HG03342 (cell line): ENCODE measurements around the gene MYLK.

Experiments used
- ATAC-seq: cut with Tn5 transposase; IDR thresholded peaks from one replicate; pipeline ENCODE4 v1.9.1; 2021; ENCODE audit warnings: mild to moderate bottlenecking, moderate library complexity; ENCODE audit not compliant: unreplicated experiment

MYLK gene

DNA sequence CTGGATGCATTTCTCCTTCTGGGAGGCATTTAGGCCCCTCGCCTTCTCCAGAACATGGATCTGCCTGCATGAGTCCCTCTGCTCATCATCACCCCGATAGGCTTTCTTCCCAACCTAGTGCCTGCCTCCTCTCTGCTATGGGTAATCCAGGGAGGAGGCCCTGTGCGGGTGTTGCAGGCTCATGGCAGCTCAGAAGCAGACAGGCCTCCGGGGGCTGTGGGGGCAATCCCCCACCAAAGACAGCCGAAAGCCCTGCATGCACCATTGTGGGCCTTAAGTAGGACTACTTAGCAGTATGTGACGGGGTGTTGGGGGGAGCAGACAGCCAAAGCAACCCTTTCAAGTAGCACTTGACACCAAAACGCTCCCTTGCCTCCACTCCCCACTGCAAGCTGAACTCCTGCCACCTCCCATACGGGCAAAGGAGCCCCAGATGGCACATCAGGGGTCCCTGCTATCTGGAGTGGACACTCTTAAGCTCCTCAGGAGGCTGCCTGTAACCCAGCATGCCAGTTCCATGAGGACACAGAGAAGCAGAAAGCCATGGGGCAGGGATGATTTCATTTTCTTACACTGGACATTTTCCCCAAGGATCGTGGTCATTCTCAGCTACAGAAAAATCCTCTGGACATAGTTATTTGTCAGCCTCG is 200.5 kb downstream of the MYLK start:
- ATAC-seq: no peak

DNA sequence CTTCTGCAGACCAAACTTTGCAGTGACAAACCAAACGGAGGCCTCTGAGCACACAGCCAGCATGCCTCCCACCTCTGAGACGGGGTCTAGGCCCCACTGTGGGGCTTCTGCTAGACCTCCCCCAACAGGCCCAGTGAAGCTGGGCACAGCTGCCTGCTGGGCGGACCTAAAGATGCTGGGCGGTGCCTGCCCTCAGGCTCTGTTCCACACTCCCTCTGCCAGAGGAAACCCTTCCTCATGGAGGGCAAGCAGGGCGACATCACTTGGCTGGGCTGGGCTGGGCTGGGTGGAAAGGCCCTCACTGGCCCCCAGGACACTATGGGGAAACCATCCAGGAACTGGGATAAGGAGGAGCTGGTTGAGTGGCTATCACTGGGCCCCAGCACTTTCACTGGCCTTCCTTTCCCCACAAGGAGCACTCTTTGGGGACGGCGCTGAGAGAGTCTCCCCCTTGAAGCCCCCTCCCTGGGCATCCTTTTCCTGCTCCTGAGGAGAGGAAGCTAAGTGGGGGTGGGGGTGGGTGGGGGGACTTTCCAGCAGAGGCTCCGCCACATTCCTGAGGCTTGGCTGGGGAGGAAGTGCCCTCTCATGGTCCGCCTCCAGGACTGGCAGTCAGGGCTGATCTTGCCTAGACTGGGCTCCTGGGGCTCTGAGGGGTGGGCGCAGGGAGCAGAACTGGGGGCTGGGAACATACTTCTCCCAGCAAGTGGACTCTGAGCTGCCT is 201.2 kb downstream of the MYLK start:
- no peak for ATAC-seq

DNA sequence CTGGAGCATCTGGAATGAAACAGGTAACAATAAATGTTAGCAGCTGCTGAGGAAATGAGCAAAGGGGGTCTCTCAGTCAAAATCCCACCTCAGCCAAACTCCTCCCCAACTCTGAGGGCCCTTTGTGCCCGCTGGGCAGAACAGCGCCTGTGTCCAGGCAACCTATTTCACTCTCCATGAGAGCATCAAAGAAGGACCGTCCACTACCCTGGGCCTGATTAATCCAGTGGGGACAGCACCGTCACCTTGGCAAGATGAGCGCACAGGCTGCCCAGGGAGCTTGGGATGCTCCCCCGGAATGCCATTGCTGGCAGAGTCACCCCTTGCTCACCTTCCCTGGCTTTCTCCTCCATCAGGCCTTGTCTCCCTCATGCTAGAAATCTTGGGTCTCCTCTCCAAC is 201.8 kb downstream of the MYLK start:
- no peak for ATAC-seq

DNA sequence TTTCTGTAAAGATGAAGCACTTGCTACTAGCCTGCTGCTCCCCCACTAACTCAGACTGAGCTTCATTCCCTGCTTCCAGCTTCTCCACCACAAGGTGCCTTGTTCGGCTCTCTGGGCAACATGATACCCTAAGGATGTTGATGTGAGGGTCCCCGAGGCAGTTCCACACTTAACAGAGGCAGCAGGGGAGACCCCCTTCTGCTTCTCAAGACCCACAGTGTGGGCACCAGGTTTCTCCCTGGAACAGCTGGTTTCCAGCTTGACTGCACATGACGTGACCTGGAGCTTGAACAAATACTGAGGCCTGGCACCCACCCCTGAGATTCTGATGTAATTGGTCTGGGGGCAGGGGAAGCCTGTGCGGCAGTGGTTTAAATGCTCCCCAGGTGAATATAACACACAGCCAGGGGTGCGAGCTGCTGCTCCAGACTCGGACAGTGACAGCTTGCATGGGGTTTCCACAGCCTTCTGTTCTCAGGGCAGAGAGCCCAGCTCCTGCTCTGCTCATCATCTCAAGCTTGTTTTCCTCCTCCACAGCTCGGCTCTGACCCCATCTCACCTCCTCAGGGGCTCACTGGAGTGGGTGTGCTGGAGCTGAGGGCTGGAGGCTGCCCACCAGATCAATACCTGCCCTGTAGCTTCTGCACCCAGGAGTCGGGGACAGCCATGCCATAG is 204.3 kb downstream of the MYLK start:
- no peak for ATAC-seq

DNA sequence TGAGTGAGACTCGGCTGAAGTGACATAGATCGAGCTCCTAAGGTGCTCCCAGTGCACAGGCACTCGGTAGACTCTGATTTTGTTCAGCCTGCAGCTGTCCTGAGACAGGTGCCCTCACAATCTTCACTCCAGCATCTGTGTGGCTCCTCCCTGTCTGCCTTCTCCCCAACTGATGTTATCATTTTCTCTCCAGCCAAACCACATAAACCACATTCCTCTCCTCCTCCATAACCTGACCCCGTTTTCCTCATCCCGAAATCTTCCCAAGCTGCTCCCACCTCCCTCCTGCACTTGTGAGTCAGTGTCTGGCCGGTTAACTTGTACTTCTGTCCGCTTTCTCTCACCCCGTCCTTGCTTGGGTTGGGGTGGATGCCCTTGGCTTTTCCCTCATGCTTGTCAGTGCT is 206.0 kb downstream of the MYLK start:
- no peak for ATAC-seq

DNA sequence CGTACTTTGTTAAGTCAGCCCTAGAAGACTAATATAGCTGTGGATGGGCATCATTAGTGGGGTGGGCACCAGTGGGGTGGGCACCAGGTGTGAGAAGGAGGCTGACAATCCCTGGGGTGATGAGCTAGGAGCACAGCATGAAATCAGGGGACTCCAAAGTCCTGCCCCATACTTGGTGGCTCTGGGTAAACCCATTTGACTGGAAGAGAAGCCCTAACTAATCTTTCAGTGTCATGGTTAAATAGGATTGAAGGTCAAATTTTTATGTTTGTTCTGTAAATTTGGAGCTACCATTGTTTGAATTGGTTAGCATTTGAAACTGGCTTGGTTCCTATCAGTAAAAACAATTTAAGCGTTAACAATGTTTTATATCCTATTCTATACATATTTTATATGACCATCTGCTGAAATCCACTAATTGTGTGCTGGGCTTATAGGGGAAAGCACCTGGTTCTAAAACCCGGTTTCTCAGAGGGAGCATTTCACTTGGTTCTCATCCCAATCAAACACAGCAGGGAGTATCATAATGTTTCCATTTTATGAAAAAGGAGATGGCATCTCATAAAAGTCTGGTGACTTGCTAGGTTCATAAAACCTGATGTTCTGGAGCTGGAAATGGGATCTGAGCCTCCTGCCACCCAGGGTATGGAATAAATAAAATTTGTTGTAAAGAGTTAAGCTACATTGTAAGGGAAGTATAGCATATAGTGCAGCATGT is 211.5 kb downstream of the MYLK start:
- ATAC-seq: no peak

DNA sequence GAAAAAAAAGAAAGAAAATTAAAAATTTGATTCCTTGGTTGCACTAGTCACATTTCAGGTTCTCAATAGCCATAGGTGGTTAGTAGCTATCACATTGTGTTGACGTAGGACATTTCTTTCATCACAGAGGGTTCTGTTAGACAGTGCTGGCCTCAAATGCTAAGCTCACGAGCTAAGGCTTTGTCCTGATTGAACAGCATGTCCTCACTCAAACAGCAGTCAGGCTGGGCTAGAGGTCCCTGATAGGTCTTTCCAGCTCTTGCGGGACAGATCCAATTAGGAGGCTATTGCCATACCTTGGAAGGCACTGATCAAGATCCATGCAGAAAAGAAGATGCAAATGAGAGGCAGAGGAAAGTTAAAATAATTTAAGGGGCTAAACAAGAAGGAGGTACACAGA is 213.4 kb downstream of the MYLK start:
- ATAC-seq: no peak

DNA sequence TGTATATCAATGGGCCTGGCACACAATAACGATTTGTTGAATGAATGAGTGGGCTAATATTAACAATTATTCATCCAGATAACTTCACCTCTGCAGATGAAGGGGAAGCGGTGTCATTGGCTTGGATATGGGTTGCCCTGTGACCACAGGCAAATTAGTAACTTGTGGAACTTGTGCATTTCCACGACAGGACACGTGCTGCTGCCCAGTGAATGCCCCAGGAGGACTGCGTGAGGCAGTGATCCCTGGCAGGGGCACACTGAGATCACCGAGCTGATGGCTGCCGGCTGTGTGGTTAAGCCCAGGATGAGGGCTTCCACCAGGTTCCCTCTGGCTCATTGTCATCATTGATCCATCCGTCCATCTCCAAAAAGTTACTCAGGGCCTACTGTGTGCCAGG is 215.2 kb downstream of the MYLK start:
- no peak for ATAC-seq

DNA sequence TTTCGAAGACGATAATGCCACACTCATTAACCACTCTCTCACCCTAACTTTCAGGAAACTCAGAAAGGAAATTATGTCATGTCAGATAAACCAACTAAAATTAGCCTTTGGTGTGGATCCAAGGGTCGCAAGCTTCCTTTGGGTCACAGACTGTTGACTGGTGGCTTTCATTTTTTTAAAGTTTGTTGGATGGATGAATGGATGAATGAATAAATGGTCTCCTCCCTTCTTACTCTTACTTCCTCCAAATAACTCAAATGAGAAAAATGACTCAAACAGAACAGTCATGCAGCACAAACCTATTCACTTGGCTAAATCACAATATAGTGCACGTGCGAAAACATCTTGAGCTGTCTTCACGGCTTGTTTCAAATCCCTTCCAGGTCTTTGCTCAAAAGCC is 216.3 kb downstream of the MYLK start:
- no peak for ATAC-seq

DNA sequence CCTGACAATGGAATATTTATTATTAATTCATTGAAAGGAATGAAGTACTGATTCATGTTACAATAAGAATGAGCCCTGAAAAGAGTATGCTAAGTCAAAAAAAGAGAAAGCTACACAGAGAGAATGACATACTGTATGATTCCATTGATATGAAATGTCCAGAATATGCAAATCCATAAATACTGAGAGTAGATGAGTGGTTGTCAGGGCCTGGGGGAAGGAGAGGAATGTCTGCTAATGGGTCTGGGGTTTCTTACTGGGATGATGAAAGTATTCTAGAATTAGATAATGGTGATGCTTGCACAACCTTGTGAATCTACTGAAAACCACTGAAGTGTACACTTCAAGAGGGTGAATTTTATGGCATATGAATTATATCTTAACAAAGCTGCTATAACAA is 219.4 kb downstream of the MYLK start:
- no peak for ATAC-seq

DNA sequence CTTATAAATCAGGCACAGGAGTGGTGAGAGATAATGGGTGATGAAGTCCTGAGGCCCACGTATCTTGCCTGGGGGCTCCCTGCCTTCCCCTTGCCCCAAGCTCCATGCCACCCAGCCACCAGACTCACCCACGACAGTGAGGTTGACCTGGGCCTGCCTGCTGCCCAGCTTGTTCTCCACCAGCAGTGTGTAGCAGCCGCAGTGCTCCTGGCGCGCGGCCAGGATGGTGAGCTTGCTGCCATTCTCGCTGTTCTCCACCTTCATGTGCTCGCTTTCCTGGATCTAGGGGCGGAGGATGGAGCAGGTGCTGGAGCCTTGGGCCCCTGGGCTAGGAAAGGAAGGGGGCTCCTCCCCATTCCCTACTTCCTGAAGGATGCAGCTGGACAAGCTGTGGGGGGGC is 220.2 kb downstream of the MYLK start:
- no peak for ATAC-seq

DNA sequence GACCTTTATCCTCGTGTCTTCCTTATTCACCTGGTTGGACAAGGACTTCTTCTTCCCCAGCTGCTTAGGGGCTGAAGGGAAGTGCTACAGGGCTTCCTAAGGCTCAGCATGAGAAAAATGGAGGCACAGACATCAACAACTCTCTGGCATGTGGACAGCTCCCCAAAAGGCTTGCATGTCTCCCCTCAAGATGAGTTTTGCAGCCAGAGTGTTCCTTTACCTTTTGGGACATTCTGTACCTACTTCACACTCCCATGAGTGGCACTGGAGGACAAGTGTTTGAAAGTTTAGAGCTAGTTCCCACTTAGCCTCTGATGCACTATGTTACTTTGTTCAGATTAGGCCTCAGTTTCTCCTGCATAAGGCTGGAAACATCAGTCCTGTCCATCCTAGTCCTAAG is 222.2 kb downstream of the MYLK start:
- ATAC-seq: no peak

DNA sequence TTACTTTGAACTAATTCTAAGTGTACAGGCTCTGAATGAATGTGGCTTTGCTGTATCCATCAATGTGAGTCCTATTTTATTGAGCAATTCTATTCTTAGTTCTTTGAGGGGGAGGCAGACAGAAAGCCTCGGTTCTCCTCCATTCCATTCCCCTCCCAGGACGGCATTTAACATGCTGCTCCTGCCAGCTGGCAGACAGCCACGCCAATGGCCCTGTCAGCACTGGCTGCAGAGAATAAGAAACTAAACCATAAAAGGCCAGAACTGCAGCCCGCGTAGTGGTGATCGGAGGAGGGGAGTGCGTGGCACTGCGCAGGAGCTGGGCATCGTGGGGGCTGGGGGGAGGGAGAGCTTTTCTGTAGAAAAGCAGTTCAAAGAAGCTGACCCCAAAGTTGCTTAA is 223.2 kb downstream of the MYLK start:
- ATAC-seq: no peak

DNA sequence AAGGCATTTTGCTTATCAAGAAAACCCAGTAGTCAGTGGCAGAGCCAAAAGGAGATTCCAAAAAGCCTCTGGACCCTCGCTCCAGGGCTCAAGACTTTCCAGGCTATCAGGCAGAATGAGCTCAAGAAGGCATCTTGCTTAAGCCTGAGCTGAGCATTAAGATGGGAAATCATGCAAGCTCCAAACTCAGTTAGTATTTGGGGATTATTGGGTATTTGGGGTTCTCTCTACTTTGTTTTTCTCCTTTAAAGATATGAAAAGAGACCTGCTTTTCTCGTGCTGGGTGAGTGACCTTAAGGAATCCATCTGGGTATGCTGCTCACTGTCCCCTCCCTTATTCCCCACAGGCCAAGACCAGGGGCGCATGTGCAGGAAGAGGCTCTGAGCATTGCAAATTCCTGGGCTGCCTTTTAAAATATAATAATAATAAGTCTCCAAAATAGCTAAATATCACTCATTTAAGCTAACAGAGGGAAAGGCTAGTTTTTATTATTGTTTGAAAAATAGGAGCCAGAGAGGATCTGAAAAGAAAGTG is 223.9 kb downstream of the MYLK start:
- no peak for ATAC-seq

DNA sequence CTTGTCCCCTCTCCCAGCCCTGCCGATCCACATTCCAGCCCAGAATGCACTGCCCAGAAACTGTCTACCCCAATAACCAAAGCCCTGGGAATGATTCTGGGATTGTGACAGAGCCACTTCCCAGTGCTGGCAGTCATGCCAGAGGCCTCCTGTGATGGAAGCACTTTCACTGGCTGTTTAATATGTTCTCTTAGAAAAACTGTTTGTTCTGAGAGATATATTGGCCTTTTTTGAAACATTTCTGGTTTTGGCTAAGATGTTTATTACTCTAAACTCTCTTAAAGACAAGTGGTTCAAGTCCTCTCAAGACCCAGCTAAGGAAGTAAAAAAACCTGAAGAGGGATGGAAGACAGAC is 225.3 kb downstream of the MYLK start:
- no peak for ATAC-seq

DNA sequence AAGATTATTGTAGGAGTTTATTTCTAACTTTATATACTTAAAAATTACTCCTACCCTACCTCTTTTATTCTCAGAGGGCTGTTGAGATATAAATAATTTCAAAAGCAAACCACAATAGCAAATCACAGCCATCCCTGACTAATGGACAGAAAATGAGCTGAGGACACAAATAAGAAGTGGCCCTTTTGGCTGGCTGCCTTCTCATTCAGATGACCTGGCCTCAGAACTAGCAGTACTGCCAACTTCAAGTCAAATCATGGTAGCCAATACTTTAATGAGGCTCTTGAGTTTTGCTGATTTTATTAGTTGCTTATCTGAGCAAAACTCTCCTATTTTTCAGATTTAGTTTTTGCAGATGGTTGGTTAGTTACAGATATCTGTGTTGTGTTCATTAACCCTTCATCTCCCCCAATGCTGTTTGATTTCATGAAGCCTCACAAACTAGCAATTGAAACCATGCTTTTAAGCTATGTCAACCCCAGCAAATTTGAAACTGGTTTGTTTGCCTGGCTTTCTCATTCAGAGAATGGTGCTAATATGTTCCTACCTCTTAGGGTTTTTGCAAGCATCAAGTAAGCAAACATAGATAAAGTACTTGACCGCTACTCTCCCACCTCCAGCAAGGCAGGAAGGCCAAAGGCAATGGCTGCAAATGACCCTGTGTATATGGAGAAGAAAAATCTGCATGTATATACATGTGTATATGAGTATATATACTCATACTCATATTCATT is 225.8 kb downstream of the MYLK start:
- no peak for ATAC-seq

DNA sequence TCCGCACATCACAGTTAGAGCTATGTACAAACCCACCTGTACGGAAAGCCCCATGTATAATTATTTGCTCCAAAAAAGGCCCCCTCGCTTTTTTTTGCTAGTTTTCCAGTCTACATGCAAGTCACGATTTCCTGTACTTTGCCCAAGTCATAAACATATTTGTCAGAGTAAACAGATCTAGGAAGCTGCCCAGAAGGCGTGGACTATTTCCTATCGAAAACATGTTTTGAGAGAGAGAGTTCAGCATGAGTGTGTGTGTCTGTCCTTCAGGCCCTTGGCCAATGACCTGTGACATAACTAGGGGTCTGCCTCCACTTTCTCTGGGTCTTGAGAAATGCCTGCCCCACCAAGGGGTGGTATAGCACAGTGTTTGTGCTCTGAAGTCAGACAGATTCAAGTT is 226.6 kb downstream of the MYLK start:
- ATAC-seq: no peak

DNA sequence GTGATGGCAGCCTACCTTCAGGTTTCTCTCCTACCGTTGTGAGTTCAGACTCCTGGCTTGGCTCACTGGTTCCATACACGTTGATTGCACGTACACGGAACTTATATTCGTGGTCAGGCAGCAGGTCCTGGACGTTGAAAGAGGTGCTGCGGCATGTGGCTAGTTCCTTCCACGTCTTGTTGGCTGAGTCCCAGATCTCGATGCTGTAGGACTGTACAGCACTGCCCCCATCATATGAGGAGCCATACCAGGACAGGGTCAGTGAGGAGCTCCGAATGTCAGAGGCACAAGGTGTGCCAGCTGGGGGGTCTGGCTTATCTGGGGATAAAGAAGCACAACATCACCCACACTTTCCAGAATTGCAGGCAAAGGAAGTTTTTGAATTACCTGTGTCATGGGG is 227.0 kb downstream of the MYLK start:
- ATAC-seq: no peak

DNA sequence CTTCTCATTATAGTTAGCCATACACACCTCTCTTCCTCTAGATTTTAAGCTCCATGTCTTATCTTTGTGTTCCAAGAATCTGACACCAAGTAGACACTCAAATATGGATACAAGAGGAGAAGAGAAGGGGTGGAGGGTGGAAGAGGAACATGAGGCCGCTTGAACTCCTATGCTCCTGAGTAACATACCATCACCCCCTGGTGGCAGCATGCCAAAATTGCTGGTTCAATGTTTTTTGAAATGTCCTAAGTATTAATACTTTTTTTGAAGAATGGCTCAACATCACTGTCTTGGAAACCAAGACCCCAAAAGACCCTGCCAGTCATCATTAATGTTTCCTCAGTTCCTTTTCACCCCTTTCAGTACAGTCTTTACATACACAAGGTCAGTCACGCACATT is 227.4 kb downstream of the MYLK start:
- ATAC-seq: no peak

DNA sequence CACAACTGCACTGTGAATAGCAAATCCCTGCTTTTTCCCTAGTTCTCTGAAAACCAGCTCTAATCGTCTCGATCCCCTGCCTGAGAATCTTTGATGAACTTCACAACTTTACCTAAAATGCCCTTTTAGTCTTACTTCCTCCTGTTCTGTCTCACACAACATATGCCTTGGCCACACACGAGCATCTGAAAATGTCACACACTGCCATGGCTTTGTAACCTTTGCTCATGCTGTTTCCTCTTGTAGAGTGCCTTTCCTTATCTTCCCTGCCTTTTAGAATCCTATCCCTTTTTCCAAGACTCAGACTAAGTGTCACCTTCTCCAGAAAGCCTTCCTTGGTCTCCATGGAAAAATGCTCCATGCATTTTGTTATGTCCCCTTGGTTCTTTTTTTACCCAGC is 227.9 kb downstream of the MYLK start:
- no peak for ATAC-seq

DNA sequence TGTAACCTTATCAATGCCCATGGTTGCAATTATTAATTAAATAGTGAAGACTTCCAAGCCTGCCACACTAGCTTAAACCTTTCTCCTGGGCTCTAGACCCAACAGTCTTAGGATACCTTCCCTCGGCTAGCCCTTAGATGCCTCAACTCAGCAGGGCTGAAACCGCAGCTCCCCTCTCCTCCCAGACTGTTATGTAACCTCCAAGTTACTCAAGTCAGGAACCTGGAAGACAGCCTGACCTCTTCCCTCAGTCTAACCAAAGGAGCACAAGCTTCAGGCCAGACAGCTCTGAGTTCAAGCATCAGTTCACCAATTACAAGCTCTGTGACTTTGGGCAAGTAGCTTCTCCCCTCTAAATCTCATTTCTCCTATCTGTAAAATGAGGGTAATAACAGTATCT is 228.7 kb downstream of the MYLK start:
- no peak for ATAC-seq
